HG03521 (cell line): ENCODE results near the gene FBXW8.

Experiments
- ATAC-seq: cut with Tn5 transposase; IDR thresholded peaks from one replicate; pipeline ENCODE4 v1.9.1; 2021; ENCODE audit warnings: mild to moderate bottlenecking, moderate library complexity; ENCODE audit not compliant: unreplicated experiment

Gene FBXW8

DNA sequence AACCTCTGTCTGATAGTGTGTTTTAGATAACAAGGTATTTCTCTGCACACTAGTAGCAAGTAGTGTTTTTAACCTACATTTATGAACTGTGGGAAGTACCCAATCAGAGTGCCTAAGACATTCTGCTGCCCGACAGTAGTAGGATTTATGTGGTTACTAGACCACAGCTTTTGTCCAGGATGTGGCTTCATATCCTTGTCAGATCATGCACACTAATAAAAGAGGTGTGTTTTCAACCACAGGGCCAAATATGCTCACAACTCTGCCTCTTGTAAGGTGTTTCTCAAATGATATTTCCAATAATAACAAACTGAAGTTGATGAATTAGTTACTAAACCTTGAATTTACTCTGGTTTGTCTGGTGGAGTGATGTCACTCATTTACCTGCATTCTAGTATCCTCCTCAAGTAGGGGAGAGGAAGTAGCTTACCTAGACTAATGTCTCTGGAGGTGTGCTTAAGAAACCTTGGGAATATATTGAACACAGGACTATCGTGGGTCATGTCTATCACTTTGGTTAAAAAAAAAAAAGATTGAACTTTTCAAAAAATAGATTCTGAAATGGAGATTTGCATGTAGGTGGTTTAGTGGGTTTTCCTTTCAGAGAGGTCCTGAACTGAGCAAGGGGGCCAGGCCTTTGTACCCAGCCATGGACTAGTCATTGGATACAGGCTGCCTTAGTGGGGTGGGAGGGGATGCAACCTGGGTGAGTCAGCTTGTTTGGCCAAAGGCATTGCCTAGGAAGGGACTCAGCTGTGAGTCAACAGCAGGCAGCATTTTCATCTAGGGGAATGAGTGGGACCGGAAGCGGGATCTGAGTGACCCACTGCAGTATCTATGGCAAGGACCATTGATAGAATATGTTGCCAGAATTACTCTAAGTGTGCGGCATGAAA lies 14.1 kb downstream of the FBXW8 start:
- peak; percentile 73 for ATAC-seq

DNA sequence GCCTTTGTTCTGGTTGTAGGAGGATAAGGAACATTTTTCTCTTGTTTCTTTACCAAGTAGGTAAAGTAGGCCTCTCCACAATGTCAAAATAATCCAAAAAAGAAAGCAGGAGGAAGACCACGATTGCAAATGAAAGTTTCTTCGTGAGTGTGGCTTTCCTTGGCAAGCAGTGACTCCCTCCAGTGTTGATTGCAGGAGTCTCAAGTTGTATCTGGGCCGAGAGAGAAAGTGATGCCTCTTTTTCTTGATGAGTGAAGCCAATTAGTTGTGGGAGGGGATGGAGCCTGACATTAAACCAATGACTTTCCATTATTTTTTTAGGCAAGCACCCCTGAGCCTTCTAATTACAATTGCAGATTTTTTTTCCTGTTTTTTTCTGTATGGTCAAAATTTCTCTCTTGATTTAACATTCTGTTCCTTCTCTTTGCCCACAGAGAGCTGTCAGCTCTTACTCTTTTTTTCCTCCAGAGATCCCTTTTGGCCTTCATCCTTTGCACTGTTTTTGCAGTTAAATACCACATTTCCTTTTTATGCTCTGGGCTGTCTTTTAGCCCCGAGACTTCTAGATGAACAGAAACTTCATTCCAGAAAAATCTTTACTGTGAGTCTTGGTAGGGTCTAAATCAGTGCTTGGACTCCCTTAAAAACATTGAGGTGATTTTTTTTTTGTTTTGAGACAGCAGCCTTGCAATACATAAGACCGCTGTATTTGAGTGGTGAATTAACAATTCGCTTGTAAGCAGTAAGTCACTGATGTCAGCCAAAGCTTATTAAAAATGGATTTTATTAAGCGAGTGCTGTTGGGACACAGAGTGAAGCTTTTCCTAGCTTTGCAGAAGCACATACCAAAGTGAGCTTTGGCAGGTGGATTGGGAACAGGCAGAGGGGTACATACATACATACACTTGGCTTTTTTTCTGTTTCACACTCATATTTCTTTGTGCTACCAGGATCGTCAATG lies 15.8 kb downstream of the FBXW8 start:
- ATAC-seq: no peak

DNA sequence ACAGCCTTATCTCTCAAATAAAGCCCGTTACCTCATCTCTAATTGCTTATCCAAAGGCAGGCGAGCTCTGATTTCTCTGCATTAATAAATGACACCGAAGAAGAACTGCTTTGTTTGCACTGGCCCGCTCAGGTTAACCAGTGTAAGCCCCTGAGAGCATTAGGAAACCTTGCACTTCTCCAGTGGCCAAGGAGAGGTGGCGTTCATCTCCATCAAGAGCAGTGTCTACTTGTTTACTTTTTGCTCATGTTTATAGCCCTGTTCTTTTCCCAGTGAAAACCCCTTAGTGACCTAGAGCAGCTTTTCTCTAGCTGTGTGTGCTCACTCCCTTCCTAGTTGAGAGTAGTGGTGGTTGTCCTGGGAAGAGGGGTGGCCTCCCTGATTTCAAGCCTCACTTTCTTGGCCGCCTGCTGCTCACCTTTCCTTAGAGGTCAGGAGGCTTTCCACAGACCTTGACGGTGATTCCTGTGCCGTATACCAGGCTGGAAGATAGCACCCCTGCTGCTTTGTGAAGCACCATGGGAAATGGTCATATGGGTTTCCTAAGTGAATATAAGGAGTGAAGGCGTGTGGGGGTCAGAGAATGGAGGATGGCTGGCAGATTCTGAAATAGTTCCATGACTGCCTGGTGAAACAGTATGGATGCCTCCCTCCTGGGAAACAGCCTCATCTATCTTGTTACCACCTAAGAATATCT lies 16.6 kb downstream of the FBXW8 start:
- no peak for ATAC-seq

DNA sequence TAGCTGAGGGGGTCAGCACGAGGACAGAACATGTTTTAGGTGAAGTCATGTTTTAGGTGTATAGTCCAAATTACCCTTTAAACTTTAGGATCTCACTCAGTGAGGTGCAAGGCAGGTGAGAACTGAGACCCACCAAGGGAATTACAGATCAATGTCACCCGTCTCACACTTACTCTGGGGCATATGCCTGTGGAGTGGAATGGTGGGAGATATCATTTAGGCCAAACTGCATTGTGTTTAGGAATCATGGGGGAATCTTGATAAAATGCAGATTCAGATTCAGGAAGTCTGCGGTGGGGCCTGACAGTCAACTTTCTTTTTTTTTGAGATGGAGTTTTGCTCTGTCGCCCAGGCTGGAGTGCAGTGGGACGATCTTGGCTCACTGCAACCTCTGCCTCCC lies 17.8 kb downstream of the FBXW8 start:
- ATAC-seq: no peak

DNA sequence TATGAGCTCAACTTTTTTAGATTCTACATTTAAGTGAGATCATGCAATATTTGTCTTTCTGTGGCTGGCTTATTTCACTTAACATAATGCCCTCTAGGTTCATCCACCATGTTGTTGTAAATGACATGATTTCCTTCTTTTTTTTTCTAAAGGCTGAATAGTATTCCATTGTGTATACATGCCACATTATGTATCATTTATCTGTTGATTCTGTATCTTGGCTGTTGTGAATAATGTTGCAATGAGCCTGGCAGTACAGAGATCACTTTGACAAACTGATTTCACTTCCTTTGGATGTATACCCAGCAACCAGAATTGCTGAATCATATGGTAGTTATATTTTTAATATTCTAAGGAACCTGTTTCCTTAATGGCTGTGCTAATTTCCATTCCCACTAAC lies 19.1 kb downstream of the FBXW8 start:
- ATAC-seq: no peak

DNA sequence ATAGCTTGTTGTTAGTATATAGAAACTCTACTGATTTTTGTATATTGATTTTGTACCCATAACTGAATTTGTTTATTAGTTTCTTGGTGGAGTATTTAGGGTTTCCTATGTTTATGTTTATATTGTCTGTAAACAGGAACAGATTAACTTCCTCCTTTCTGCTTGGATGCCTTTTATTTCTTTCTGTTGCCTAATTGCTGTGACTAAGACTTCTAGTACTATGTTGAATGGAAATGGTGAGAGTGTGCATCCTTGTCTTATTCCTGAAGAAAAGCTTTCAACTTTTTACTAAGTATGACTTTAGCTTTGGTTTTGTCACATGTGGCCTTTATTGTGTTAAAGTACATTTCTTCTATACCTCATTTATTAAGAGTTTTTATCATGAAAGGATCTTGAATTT lies 20.9 kb downstream of the FBXW8 start:
- no peak for ATAC-seq

DNA sequence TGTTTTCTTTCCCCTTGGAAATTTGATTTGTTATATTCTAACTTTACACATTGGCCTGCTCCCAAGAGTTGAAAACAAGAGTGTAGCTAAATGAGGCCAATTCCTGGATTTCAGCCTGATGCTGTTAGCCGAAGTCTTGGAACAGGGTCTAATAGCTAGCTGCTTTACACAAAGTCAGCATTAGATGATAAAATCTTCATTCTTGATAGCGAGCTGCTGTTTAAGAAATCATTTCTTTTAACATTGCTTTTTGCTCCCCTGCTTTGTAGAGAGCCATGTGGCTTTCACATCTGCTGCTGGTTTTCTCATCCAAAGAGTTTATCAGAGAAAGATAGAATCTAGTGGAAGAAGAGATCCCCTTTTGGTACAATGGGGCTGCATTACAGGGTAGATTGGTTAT lies 22.3 kb downstream of the FBXW8 start:
- no peak for ATAC-seq

DNA sequence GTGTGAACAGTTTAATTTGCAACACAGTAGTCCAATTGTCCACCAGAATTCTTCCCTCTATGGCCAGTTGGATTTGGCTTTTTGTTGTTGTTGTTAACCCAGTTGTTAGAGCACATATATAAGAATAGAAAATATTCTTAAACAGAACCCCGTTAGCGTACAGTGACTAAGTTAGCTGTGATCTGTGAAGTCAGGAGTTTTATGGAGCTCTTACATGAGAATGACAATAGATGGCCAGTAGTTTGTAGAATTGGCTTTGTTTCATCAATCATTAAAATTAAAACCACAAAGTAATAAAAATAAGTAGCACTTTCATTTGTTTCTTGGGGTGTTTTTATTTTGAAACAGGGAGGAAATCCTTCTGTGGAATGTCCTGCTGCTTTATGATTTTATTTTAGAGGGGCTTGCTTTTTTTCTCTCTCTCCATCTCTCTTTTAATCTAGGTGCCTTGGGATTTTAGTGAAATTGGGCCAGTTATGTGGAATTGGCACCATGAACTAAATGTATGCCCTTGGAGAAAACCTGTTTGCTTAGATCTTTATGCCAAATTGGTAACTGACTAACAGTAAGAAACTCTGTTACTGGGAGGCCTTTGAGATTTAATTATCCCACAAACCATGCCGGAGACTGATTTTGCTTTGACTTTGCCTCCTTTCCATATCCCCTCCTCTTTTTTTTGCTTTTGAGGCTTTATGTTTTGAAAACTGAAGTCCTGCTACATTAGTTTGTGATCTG lies 22.9 kb downstream of the FBXW8 start:
- ATAC-seq: no peak

DNA sequence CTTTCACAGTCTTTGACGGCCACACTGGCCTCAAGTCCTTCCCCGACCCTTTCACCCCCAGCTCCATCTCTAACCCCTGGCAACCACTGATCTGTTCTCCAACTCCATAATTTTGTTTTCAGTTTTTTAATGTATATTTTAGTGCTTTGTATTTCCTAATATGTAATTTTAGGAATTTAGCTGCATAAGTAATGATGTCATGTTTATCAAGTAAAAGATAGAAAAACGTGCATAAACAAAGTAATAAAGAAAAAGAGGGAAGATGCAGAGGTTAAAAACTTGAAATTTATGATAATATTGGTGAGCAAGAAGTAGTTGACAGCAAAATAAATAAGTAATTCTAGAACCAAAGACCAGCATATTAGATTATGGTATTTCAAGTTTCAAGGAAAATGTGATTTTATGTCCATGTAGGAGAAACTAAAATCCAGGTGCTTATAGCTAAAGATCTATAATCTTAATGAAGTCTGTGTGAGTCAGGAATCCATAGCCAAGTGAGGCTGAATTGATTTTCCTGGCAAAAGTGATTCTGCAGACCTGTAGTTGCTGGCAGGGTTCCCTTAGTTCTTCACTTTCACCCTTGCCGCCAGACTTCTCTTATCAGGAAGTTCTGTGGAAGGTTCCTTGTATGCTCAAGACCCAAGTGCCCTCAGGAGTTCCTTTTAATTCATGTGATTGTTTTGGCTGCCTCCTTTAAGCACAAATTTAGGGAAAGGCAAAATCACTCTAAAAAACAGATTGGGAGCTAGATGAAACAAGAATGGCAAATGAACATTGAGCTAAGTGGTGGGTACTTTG lies 24.4 kb downstream of the FBXW8 start:
- ATAC-seq: no peak

DNA sequence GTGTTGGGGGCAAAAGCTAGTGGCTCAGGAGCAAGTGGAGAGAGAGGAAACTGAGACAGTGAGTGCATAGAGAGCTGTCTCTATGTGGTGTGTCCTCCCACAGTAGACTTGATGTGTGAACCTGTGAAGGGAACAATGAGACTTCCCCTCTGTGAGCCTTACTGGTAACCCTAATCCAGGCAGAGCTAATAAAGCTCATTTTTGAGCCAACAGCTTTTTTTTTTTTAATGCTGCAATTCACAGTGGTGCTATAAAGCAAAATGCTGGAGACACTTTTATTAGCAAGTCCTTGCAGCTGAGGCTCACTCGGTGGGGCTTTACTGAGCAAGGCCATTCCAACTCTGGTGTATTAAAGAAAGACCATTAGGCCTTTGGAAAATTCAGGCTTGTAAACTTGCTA lies 26.9 kb downstream of the FBXW8 start:
- no peak for ATAC-seq

DNA sequence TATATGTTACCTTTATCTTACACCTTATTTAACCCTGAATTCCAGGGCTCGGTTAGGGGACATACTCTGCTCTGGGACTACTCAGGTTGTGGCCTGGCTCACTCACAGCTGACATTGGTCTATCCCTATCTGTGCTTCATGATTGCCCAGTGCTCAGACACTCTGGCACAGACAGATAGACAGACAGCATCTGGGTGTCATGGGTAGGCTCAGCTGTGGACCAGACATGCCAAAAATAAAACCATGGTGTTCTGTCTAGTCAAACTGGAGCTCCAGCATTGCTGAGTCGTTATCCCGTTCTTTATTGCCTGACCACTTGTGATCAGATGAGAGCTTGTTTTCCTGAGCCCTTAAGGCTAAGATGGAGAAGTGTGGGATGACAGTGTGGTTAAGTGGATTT lies 29.0 kb downstream of the FBXW8 start:
- no peak for ATAC-seq

DNA sequence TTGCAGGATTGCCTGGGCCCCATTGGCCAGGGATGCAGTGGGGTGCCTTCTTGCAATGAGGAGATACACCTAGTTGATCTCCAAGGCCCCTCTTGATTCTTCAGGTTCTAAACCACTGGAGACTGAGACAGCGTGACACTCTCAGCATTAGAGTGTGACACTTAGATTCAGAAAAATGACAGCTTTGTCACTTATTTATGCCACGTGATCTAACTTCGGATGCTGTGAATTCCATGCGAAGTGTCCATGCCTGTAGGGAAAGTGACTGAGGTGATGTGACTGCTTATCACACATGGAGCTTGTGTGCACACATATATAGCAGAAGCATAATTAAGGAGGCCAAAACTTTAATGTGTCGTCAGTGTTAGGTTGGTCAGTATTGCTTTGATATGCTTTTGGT lies 30.4 kb downstream of the FBXW8 start:
- ATAC-seq: no peak

DNA sequence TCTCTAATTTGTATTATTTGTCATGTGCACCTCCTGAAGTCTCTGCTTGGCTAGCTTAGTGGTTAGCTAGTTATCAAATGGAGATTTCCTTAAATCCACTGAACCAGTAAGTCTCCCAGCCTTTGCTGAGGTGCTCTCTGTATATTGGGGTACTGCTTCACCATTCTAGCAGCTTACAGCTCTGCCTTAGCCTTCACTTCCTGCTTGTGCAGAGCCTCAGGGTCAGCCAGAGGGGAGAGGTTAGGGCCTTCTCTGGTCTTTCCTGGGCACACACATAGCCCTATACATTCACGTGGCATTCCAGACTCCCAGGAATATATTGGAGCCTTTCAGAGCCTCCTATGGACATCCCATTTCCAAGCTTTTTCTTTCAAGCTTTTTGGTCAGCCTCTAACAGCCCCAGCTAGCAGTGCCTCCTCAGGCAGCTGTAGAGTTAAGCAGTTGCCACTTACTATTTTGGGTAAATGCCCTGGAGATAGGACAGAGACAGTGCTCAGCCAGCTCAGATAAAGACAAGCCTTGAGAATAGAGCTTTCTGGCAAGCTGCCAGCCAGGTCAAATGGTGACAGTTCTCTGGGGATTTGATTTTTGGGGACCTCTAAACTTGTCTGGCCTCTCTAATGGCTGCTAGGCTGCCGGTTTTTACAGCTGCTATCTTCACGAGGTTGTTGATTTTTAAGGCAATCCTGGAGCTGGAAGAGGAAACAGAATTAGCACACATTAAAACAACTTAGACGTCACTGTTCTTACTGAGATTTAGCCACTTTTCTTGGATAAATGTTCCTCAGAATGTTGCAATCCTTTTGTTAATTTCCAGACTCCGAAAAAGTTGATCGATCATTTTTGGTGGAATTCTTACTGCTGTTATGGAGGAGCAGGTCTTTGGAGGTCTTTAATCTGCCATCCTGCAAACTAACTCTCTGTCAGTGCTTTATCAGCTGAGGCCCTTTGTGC lies 32.9 kb downstream of the FBXW8 start:
- no peak for ATAC-seq

DNA sequence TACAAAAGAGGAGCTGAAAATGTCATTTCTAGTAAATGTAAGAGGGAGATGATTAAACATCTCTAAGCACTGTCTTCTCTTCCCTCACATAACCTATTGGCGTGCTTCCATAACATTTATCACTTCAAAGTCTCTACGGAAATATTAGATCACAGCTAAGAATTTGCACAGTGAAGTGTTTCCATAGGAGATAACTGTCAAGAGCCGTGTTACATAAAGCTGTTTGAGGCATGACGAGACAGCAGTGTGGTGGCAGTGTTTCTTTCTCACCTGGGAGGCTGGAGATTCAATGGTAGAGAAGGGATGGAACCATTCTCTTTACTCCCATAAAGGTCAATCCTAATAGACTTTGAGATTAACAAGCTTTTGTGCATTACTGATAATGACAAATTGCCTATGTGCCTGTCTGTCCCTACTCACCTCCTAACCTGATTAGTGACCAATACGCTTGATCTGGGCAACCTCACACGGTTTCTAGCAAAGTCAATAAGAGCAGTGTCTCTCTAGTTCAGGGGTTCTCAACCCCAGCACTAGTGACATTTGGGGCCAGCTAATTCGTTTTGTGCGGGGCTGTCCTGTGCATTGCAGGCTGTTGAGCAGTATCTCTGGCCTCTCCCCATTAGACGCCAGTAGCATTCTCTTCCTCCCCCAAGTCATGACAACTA lies 35.3 kb downstream of the FBXW8 start:
- ATAC-seq: no peak

DNA sequence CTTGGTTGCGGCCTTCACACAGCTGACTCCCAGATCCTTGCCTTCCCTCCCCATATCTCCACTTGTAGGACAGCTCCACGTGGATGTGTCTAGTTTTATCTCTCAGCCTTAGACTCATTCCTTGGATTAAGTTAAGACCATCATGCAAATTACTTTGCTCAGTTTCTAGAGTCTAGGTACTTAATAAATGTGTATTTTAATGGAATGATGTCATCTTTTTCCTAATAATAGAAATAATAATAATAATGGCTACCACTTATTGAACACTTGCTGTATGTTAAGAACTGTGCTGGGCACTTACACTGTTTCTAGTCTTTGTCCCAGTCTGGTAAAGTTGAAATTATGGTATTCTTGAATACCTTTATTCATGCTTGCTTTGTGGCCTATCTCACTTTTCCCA lies 37.5 kb downstream of the FBXW8 start:
- ATAC-seq: no peak

DNA sequence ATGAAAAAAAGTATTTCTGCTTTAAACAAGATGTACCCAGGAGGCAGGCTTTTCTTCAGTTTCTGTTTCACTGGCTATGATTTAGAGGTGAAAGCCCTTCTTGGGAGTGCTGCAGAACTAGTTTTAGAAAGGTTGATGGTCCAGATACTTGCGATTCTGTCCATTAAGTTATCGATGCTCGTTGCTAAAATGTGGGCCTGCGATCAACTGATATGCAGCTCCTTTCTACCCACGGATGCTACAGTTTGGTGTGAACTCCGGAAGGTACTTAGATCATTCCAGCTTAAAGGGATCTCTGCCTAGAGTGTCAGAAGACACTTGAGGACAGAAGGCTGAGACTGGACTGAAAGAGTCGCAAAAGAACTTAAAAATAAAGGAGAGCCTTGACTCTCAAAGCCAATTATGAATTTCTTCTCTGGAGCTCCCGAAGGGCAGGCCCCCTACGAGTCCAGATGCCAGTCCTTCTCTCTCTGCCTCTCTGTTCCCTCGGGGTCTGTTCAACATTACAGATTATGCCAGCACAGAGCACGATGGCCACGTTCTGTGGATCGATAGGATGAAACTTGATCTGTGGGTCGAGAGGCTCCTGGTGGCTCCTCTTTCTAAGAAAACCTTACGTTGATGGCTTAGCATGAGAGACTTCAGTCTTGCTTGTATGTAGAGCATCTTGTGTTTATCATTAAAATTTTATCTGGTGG lies 40.0 kb downstream of the FBXW8 start:
- ATAC-seq: no peak

DNA sequence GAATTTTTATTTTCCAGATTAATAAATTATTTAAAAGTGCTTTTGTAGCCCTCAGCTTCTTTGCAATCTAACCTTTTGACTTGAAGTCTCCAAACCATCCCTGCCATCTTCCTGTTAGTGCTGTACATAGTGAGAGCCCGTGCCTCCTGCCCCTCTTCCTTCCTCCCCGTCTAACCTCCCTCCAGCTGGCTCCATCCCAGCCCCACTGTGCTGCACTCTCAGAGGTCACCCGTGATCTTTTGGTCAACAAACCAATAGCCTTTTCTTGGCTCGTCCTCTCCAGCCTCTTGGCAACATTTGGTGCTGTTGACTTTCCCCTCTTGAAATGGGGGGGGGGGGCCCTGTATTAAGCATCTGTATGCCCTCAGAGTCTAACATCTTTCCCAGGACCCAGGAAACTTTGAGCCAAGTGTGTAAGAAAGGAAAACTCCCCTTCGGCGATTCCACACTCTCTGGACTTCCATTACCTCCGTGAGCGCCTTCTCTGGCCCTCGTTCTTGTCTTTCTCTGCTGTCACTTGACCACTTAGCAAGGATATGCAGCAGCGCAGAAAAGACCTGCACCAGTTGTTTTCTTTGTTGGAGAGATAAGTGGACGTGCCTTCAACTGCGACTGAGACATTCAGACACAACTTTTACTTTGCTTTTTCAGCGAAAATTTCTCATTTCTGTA lies 44.1 kb downstream of the FBXW8 start:
- no peak for ATAC-seq
